Caki2 (cell line): ENCODE results near the gene BARX1. TPM values are rescaled to one million over a fixed set of nuclear protein-coding genes. Genes with fewer than 3 reads are reported as not detected.

Source experiments
- DNase-seq: peaks from one replicate; pipeline ENCODE4 v3.0.0-alpha.2; 2015; ENCODE audit warnings: low read depth
- in situ Hi-C: cut with HindIII; loops from 2 replicates; pipeline ENCODE4 v1.10.0; 2016; ENCODE audit warnings: low sequenced_read_pairs, low pct_unique_long_range_greater_than_20kb, mixed read lengths
- total RNA-seq: library from RNA; depleted of rRNA; stranded (reverse); fragments of >200 nt; shearing (Covaris generic); gene quantifications from 2 replicates; pipeline ENCODE4 v1.2.3, GENCODE V29; 2014; ENCODE audit warnings: low replicate concordance; rRNA removed

The BARX1 gene
- total RNA-seq, 1 experiment from 2014 or later = 66.3 TPM

GRCh38 chr9:93907551-93908199 lies 47.5 kb downstream of the BARX1 start:
- in situ Hi-C loops = no loop called here
- no peak for DNase-seq

DNA sequence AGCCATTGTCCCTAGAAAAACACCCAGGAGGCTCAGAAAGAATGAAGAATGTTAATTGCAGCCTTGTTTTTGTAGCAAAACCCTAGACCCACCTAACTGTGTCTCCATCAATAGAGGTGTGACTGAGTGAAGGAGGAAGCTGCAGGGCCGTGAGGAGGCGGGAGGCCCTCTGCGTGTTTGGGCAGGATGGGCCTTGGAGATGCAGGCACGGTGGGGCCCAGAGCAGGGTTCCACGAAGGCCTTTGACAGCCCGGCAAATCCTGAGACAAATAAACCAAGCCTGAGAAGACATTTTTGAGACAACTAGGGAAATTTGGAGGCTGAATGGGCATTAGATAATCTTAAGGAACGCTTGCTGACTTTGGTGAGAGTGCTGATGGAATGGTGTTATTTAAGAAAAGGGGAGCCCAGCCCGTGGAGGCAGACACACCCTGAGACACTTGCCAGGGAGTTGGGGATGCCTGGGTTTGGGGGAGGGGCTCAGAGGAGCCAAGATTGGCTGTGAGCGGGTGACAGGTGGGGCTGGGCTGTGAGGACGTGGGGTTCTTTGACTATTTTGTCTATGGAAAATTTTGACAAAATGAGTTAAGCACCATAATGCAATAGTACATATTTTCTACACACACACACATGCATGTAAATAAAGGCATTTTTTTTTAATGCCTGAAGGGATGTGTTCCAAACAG lies 48.8 kb downstream of the BARX1 start:
- DNase-seq = no peak
- in situ Hi-C loops = no loop called here

- no peak for DNase-seq
- in situ Hi-C loops = no loop called here
These were observed 49.6 kb downstream of the BARX1 start for GRCh38 chr9:93905473-93906133.

DNA sequence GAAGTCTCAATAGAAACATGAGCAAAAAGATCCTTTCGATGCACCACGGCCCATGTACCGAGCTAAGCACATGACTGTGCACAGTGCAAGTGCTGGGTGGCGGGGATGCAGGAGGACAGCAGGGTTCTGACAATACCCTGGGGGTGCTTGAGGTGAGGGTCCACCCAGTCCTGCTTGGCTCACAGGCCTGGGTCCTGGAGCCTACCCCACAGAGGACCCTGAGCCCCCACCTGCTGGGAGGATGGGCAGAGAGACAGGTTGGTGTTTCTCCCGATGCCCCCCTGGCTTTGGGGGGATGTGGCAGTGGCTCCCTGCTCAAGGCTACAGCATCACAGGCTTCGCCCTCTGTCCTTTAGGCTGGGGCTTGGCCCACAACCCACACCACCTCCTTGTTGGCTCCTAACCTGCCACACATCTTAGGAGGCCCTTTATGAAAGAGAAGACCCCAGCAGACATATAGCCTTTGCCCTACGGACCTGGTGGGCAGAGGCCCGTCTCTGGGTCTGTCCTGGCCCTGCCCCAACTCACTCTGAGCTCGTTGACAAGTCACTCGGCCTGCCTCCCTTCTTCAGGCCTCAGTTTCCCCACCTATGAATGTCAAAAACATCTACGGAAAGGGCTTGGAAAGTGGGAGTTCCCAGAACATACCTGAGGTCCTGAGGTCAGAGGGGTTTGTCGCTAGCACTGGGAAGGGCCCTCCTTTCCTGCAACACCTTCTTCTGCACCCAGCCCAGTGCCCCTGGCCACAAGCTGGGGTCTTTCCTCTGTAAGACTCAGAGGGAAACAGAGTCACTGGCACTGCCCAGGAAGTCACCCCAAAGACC lies 50.3 kb downstream of the BARX1 start:
- in situ Hi-C loops = no loop called here
- no peak for DNase-seq

- DNase-seq = no peak
- in situ Hi-C loops = no loop called here
These were observed 51.1 kb downstream of the BARX1 start for GRCh38 chr9:93903886-93904648.

DNA sequence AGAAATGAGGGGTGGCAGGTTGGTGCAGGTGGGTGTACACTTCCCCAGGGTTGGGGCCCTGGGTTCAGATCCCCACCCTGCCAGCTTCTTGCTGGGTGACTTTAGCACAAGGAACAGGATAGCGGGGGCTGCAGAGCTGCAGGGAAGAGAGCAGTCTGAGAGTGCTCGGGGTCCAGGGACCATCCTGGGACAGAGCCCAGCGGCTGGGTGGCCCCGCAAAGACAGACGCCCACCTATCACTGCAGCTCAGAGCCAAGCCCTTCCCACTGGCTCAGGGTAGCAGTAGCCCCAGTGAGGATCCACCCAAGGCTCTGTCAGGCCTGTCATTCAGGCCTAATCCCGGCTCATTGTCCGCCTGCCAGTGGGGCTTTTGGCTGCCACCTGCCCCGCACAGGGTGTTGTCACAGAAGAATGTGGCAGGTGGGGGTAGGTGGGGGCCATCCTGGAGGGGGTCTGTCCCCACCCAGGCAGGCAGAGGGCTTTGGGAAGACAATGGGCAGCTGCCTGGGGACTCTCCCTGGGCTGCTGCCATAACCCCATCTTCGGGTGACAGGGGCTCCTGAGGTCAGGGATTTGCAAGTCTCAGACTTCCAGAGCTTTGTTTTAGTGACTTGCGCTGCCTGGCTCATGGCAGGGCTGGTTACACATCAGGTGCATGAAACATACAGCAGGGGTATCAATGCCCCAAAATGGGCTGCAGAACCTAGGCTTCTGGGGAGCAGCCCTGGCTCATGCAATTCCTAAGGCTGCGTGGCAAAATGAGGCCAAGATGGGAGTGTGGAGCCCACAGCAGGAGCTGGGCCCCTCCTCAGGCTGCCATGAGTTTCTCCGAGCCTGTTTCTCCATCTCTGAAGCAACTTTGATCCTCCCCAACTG lies 52.1 kb downstream of the BARX1 start:
- in situ Hi-C loops = no loop called here

DNA sequence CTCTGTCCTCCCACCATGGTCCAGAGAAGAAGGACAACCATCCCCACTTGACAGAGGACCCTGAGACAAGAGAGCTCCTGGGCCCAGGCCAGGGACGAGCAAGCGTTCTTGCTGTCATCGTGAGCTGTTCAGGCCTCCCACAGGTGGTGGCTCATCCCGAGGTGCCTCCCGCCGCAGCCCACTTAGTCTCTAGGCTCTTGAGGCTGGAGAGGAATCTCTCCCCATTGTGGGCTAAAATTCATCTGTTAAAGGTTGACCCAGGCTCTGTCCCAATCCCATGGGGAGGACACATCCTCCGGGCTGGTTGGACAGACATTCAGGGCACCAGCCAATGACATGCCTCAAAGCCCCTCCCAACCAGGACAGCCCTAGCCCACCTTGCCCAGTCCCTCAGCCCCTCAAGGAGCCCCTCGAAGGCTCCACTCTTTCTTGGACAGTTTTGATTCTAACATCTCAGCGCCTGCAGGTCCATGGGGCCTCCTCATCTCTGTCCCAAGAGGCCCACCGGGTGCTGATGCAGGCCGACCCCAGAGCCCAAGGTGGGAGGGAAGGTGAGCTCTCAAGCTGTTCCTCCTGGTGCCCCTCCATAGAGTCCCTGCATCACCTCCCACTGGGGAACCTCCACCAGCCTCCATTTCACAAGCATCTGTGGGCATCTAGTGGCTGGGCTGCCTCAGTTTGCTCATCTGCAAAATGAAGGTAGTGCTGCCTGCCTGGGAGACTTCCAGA lies 52.9 kb downstream of the BARX1 start:
- in situ Hi-C loops = no loop called here
- no peak for DNase-seq

More for the DNA sequence above, 52.1 kb downstream of the BARX1 start:
- DNase-seq = no peak

Other genes starting within 250 kb of the BARX1 start
- gene PTPDC1, start 129.1 kb upstream of the BARX1 start, total RNA-seq = 1.9 and 3.3 TPM in 2 replicates